ENCODE measurements around the gene GDA. TPM values are rescaled to one million over a fixed set of nuclear protein-coding genes. Genes with fewer than 3 reads are reported as not detected.
A peak's percentile ranks its signal among the peaks of the same experiment; 100 is the strongest.

GDA gene
- total RNA-seq, 4 donors from 2014 or later, result 1.2 to 89.9 (median 55.9) TPM

- H3K27ac ChIP-seq, result no peak overlapping the region
- WGBS, 2 donors (ENCODE audit: low coverage in 1 of 2), result 75 to 78% methylated on average over 2 of the region's 2 CpGs
These were observed 24.3 kb upstream of the GDA start for GRCh38 chr9:72124947-72125346.

GRCh38 chr9:72127753-72128152, 21.5 kb upstream of the GDA start:
- no peaks in the 10 kb centered on the region for H3K36me3 ChIP-seq
- H3K27ac ChIP-seq, result peak overlapping the region in 3 of 4 donors; percentile 62 to 73 (median 71)
- H3K4me1 ChIP-seq, result peaks cover 4 to 29% (median 10%) of the 10 kb centered on the region in 4 donors
- no peaks in the 10 kb centered on the region for H3K27me3 ChIP-seq
- intact Hi-C loops (cut with DNase I; ENCODE audit: low total_unique reads) (no loop called here), in situ Hi-C loops (cut with MboI; ENCODE audit: low pct_ligation_motif_present in 1 of 4, low pct_unique_long_range_greater_than_20kb in 1 of 4, low sequenced_read_pairs in 3 of 4) (no loop called here)
- no peaks in the 10 kb centered on the region for H3K9me3 ChIP-seq
- 17 to 29% methylated on average over 2 of the region's 2 CpGs for WGBS, 2 donors (ENCODE audit: low coverage in 1 of 2)
- H3K4me3 ChIP-seq, result no peak overlapping the region
- no peak for DNase-seq
- TF ChIP-seq POLR2A (IDR thresholded peaks at IDR 0.05), result no peak
- TF ChIP-seq POLR2AphosphoS5 (IDR thresholded peaks at IDR 0.05), result peak in 1 of 3 donors; percentile 12

More at GRCh38 chr9:72124947-72125346, 24.3 kb upstream of the GDA start:
- no peak for TF ChIP-seq POLR2A (IDR thresholded peaks at IDR 0.05)
- no peaks in the 10 kb centered on the region for H3K36me3 ChIP-seq
- no peak for DNase-seq
- no peaks in the 10 kb centered on the region for H3K27me3 ChIP-seq
- no peak overlapping the region for H3K4me3 ChIP-seq
- peaks cover 0 to 31% (median 14%) of the 10 kb centered on the region in 4 donors for H3K4me1 ChIP-seq
- H3K9me3 ChIP-seq, result no peaks in the 10 kb centered on the region
- intact Hi-C loops (cut with DNase I; ENCODE audit: low total_unique reads), result no loop called here
- in situ Hi-C loops (cut with MboI; ENCODE audit: low pct_ligation_motif_present in 1 of 4, low pct_unique_long_range_greater_than_20kb in 1 of 4, low sequenced_read_pairs in 3 of 4), result no loop called here

GRCh38 chr9:72128526-72128925, 20.7 kb upstream of the GDA start:
- Histone ChIP-seq H3K27me3 (no peaks in the 10 kb centered on the region), H3K9me3 (no peaks in the 10 kb centered on the region), H3K27ac (peak overlapping the region; percentile 40 to 73 (median 56)), H3K4me3 (no peak overlapping the region), H3K4me1 (peaks cover 4 to 29% (median 10%) of the 10 kb centered on the region in 4 donors), H3K36me3 (no peaks in the 10 kb centered on the region)
- in situ Hi-C loops (cut with MboI; ENCODE audit: low pct_ligation_motif_present in 1 of 4, low pct_unique_long_range_greater_than_20kb in 1 of 4, low sequenced_read_pairs in 3 of 4), result no loop called here
- no peak for TF ChIP-seq POLR2A (IDR thresholded peaks at IDR 0.05)
- no peak for TF ChIP-seq POLR2AphosphoS5 (IDR thresholded peaks at IDR 0.05)
- TF ChIP-seq CTCF (IDR thresholded peaks at IDR 0.05), result no peak
- no peak for TF ChIP-seq EP300 (IDR thresholded peaks at IDR 0.05; ENCODE audit: low read depth)
- intact Hi-C loops (cut with DNase I; ENCODE audit: low total_unique reads), result no loop called here
- peak; percentile 22 for DNase-seq
- 33 to 66% methylated on average over 2 of the region's 2 CpGs for whole genome bisulfite sequencing, 2 donors (ENCODE audit: low coverage in 1 of 2)

- DNase-seq, result peak; percentile 49
- Histone ChIP-seq H3K9me3 (no peaks in the 10 kb centered on the region), H3K4me3 (no peak overlapping the region), H3K27ac (peak overlapping the region; percentile 40 to 73 (median 56)), H3K4me1 (peaks cover 4 to 29% (median 10%) of the 10 kb centered on the region in 4 donors), H3K27me3 (no peaks in the 10 kb centered on the region), H3K36me3 (no peaks in the 10 kb centered on the region)
- WGBS, 2 donors (ENCODE audit: low coverage in 1 of 2), result 55 to 67% methylated on average over 1 to 9 of the region's 9 CpGs
- in situ Hi-C loops (cut with MboI; ENCODE audit: low pct_ligation_motif_present in 1 of 4, low pct_unique_long_range_greater_than_20kb in 1 of 4, low sequenced_read_pairs in 3 of 4) (no loop called here), intact Hi-C loops (cut with DNase I; ENCODE audit: low total_unique reads) (no loop called here)
- TF ChIP-seq CTCF (IDR thresholded peaks at IDR 0.05) (no peak), POLR2AphosphoS5 (IDR thresholded peaks at IDR 0.05) (peak in 1 of 3 donors; percentile 16)
These were observed 19.7 kb upstream of the GDA start for GRCh38 chr9:72129271-72130156.

- in situ Hi-C loops (cut with MboI; ENCODE audit: low pct_ligation_motif_present in 1 of 4, low pct_unique_long_range_greater_than_20kb in 1 of 4, low sequenced_read_pairs in 3 of 4), result no loop called here
- Histone ChIP-seq H3K4me1 (peaks cover 4 to 29% (median 10%) of the 10 kb centered on the region in 4 donors), H3K27me3 (no peaks in the 10 kb centered on the region), H3K36me3 (no peaks in the 10 kb centered on the region), H3K9me3 (no peaks in the 10 kb centered on the region), H3K4me3 (no peak overlapping the region), H3K27ac (peak overlapping the region; percentile 39 to 71 (median 51))
- TF ChIP-seq POLR2A (IDR thresholded peaks at IDR 0.05), result no peak
- TF ChIP-seq CTCF (IDR thresholded peaks at IDR 0.05), result no peak
- no peak for TF ChIP-seq EP300 (IDR thresholded peaks at IDR 0.05; ENCODE audit: low read depth)
- TF ChIP-seq POLR2AphosphoS5 (IDR thresholded peaks at IDR 0.05), result no peak
- intact Hi-C loops (cut with DNase I; ENCODE audit: low total_unique reads), result no loop called here
- DNase-seq, result no peak
These were observed 18.9 kb upstream of the GDA start for GRCh38 chr9:72130321-72130720.

Measured in transverse colon (tissue), 4 donors.